PC-3 (cell line): ENCODE results near the gene TELO2.

Source experiments
- CTCF ChIP-seq: fragments of 300-600 bp; sonication (generic); conservative IDR thresholded peaks from 2 replicates; pipeline ENCODE4 v1.5.1; 2017; ENCODE audit warnings: antibody characterized with exemption, low read depth, mild to moderate bottlenecking, low read length
- EZH2 ChIP-seq: fragments of 300-600 bp; sonication (generic); IDR thresholded peaks from one replicate; pipeline ENCODE4 v1.6.1; 2017; ENCODE audit warnings: antibody characterized with exemption, mild to moderate bottlenecking, low read length; ENCODE audit not compliant: unreplicated experiment
- EZH2phosphoT487 ChIP-seq: fragments of 300-600 bp; sonication (generic); IDR thresholded peaks from 2 replicates; pipeline ENCODE4 v1.6.1; 2018; ENCODE audit warnings: mild to moderate bottlenecking, antibody characterized with exemption, low read length, borderline replicate concordance

DNA sequence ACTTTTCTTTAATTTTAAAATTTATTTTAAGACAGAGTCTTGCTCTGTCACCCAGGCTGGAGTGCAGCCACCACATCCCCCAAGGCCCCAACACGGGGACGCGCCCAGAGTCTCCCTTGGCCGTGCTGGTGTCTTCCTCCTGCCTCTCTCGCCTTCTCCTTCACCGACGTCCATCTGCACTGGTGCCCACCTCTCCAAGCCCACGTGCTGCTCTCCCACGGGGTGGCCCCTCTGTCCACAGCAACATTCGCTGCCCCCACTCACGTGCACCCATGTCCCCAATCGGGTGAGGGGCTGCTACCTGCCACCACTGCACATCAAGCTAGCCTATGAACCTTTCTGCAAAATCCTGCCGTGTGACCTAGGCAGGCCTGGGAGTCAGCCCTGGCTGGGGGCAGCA is 43.4 kb downstream of the TELO2 start:
- TF ChIP-seq CTCF (no peak), EZH2 (no peak), EZH2phosphoT487 (no peak)
